Neuronal stem cell (in vitro differentiated cells): Measurements from ENCODE around the gene OGFOD3.
A peak's percentile ranks its signal among the peaks of the same experiment; 100 is the strongest.

Source experiments
- DNase-seq: peaks from one replicate; pipeline ENCODE4 v3.0.0-alpha.2; 2013; ENCODE audit warnings: low spot score
- H2AFZ ChIP-seq: one replicate; pipeline ENCODE4 v1.6.1; 2013; ENCODE audit warnings: mild to moderate bottlenecking, low read length, inconsistent platforms
- H2AK5ac ChIP-seq: 2 replicates; pipeline ENCODE4 v1.6.1; 2013; ENCODE audit warnings: low read depth, mild to moderate bottlenecking, inconsistent platforms, low read length, moderate library complexity, mixed read lengths
- H2BK120ac ChIP-seq: 2 replicates; pipeline ENCODE4 v1.6.1; 2013; ENCODE audit warnings: low read depth, mild to moderate bottlenecking, inconsistent platforms, low read length, moderate library complexity, mixed read lengths
- H2BK12ac ChIP-seq: one replicate; pipeline ENCODE4 v1.6.1; 2013; ENCODE audit warnings: low read length, inconsistent platforms
- H2BK15ac ChIP-seq: 2 replicates; pipeline ENCODE4 v1.6.1; 2013; ENCODE audit warnings: mild to moderate bottlenecking, low read length, inconsistent platforms, mixed read lengths
- H2BK5ac ChIP-seq: one replicate; pipeline ENCODE4 v1.6.1; 2013; ENCODE audit warnings: inconsistent platforms, mild to moderate bottlenecking, low read length, moderate library complexity
- H3K14ac ChIP-seq: one replicate; pipeline ENCODE4 v1.6.1; 2013; ENCODE audit warnings: low read length, inconsistent platforms
- H3K18ac ChIP-seq: 2 replicates; pipeline ENCODE4 v1.6.1; 2013; ENCODE audit warnings: low read length, inconsistent platforms
- H3K23ac ChIP-seq: 2 replicates; pipeline ENCODE4 v1.6.1; 2013; ENCODE audit warnings: low read depth, mild to moderate bottlenecking, mixed read lengths, low read length, inconsistent platforms; ENCODE audit not compliant: poor library complexity
- H3K27ac ChIP-seq: replicated peaks from 3 replicates; pipeline ENCODE4 v1.5.1; 2013; ENCODE audit warnings: low read length, inconsistent platforms
- H3K27me3 ChIP-seq, 3 experiments: 2 replicates each; pipeline ENCODE4 v1.6.1; 2013; ENCODE audit warnings: low read length in 3 of 3, mild to moderate bottlenecking in 2 of 3, inconsistent platforms in 1 of 3, low read depth in 1 of 3, mixed read lengths in 1 of 3, moderate library complexity in 1 of 3; ENCODE audit not compliant: control insufficient read depth in 3 of 3, insufficient read depth in 3 of 3
- H3K36me3 ChIP-seq, 2 donors: replicated peaks in 1 of 2; 2 replicates each; pipeline ENCODE4 v1.6.1; 2013; ENCODE audit warnings: low read length in 2 of 2; ENCODE audit not compliant: control insufficient read depth in 2 of 2, insufficient read depth in 2 of 2
- H3K4ac ChIP-seq: 2 replicates; pipeline ENCODE4 v1.6.1; 2013; ENCODE audit warnings: inconsistent platforms, mild to moderate bottlenecking, low read length, moderate library complexity
- H3K4me1 ChIP-seq, 2 donors: 1 replicate in 1 of 2; 2 replicates in 1 of 2; pipeline ENCODE4 v1.6.1; 2013; ENCODE audit warnings: low read length in 2 of 2, low read depth in 1 of 2; ENCODE audit not compliant: control insufficient read depth in 2 of 2, insufficient read depth in 1 of 2
- H3K4me2 ChIP-seq: one replicate; pipeline ENCODE4 v1.6.1; 2013; ENCODE audit warnings: mild to moderate bottlenecking, low read length, inconsistent platforms; ENCODE audit not compliant: insufficient read depth, poor library complexity, severe bottlenecking
- H3K4me3 ChIP-seq, 2 donors: 2 replicates each; pipeline ENCODE4 v1.5.1; 2013; ENCODE audit warnings: low read length in 2 of 2, mild to moderate bottlenecking in 2 of 2, inconsistent platforms in 1 of 2, moderate library complexity in 1 of 2
- H3K79me1 ChIP-seq: one replicate; pipeline ENCODE4 v1.6.1; 2013; ENCODE audit warnings: low read depth, mild to moderate bottlenecking, inconsistent platforms, low read length, moderate library complexity
- H3K9ac ChIP-seq: one replicate; pipeline ENCODE4 v1.6.1; 2013; ENCODE audit warnings: mild to moderate bottlenecking, low read depth, low read length, inconsistent platforms; ENCODE audit not compliant: poor library complexity
- H3K9me3 ChIP-seq, 2 donors: replicated peaks in 1 of 2; 2 replicates each; pipeline versions ENCODE3 to v1.6.1; 2013; ENCODE audit warnings: low read length in 2 of 2, mild to moderate bottlenecking in 2 of 2, inconsistent platforms in 1 of 2, low read depth in 1 of 2, mixed read lengths in 1 of 2, moderate library complexity in 1 of 2; ENCODE audit not compliant: control insufficient read depth in 2 of 2, insufficient read depth in 1 of 2
- H4K8ac ChIP-seq: one replicate; pipeline ENCODE4 v1.6.1; 2013; ENCODE audit warnings: low read depth, mild to moderate bottlenecking, inconsistent platforms, low read length, moderate library complexity
- H4K91ac ChIP-seq: one replicate; pipeline ENCODE4 v1.6.1; 2013; ENCODE audit warnings: low read length, low read depth, mild to moderate bottlenecking, inconsistent platforms; ENCODE audit not compliant: poor library complexity
- WGBS, 2 donors: extraction: QIAGEN DNeasy Blood & Tissue Kit; methylation state at CpG; one replicate each; pipeline ENCODE4 v1.1.7; 2013; ENCODE audit warnings: missing lambda C conversion rate in 2 of 2, mixed read lengths in 1 of 2; ENCODE audit not compliant: insufficient read length in 2 of 2, insufficient replicate concordance in 1 of 2; ENCODE audit errors: extremely low coverage in 2 of 2; 5-methylcytosine and 5-hydroxymethylcytosine counted together

OGFOD3 gene

GRCh38 chr17:82344175-82344907, 74.0 kb downstream of the OGFOD3 start:
- Histone ChIP-seq H3K18ac (peak overlapping the region; percentile 98), H3K79me1 (no peaks in the 10 kb centered on the region), H4K91ac (peak overlapping the region; percentile 94), H3K14ac (peak overlapping the region; percentile 100), H3K36me3 (no peaks in the 10 kb centered on the region), H2BK120ac (peak overlapping the region; percentile 99), H3K9ac (peak overlapping the region; percentile 79), H2BK5ac (peak overlapping the region; percentile 96), H3K27me3 (peaks cover 0 to 11% (median 1%) of the 10 kb centered on the region in 3 experiments), H3K4me2 (peak overlapping the region; percentile 14), H2AFZ (peak overlapping the region; percentile 74), H3K4me1 (peaks cover 12 to 19% of the 10 kb centered on the region in 2 donors), H3K9me3 (no peaks in the 10 kb centered on the region), H3K4me3 (no peak overlapping the region), H4K8ac (peak overlapping the region; percentile 100), H2BK15ac (peak overlapping the region; percentile 100), H3K27ac (peak overlapping the region; percentile 42), H3K4ac (peak overlapping the region; percentile 97), H3K23ac (peak overlapping the region; percentile 97), H2AK5ac (peak overlapping the region; percentile 98), H2BK12ac (peak overlapping the region; percentile 100)
- no CpG with 5 or more reads among the region's 24 CpGs for WGBS, 2 donors
- no peak for DNase-seq

GRCh38 chr17:82343560-82343959, 74.8 kb downstream of the OGFOD3 start:
- peaks cover 17 to 24% of the 10 kb centered on the region in 2 donors for H3K4me1 ChIP-seq
- H2BK5ac ChIP-seq: no peak overlapping the region
- no peak overlapping the region for H3K23ac ChIP-seq
- no peak overlapping the region for H2BK120ac ChIP-seq
- no peak overlapping the region for H3K14ac ChIP-seq
- H3K4me3 ChIP-seq: no peak overlapping the region
- H3K27ac ChIP-seq: no peak overlapping the region
- no peak overlapping the region for H3K4ac ChIP-seq
- H2AK5ac ChIP-seq: peak overlapping the region; percentile 63
- H3K18ac ChIP-seq: no peak overlapping the region
- no peak overlapping the region for H4K91ac ChIP-seq
- H2AFZ ChIP-seq: no peak overlapping the region
- no peak overlapping the region for H2BK15ac ChIP-seq
- H3K9me3 ChIP-seq: no peaks in the 10 kb centered on the region
- no peak overlapping the region for H2BK12ac ChIP-seq
- no peak for DNase-seq
- no peak overlapping the region for H4K8ac ChIP-seq
- no peak overlapping the region for H3K4me2 ChIP-seq
- no peak overlapping the region for H3K9ac ChIP-seq
- WGBS, 2 donors: no CpG with 5 or more reads among the region's 5 CpGs
- no peaks in the 10 kb centered on the region for H3K36me3 ChIP-seq
- peaks cover 0 to 5% (median 1%) of the 10 kb centered on the region in 3 experiments for H3K27me3 ChIP-seq
- H3K79me1 ChIP-seq: no peaks in the 10 kb centered on the region

- H3K14ac ChIP-seq: no peak overlapping the region
- DNase-seq: no peak
- peaks cover 18 to 24% of the 10 kb centered on the region in 2 donors for H3K4me1 ChIP-seq
Observed at GRCh38 chr17:82342361-82343079, 75.9 kb downstream of the OGFOD3 start.

More at GRCh38 chr17:82342361-82343079, 75.9 kb downstream of the OGFOD3 start:
- Histone ChIP-seq H3K18ac (no peak overlapping the region), H4K8ac (no peak overlapping the region), H3K4me2 (no peak overlapping the region), H3K79me1 (no peaks in the 10 kb centered on the region), H3K4me3 (no peak overlapping the region), H3K9ac (no peak overlapping the region), H3K4ac (no peak overlapping the region), H3K36me3 (no peaks in the 10 kb centered on the region), H3K9me3 (no peaks in the 10 kb centered on the region), H2BK120ac (peak overlapping the region; percentile 55), H2BK5ac (no peak overlapping the region), H2AFZ (no peak overlapping the region), H2BK12ac (no peak overlapping the region), H2AK5ac (peak overlapping the region; percentile 95), H3K27me3 (peaks cover 0 to 1% (median 0%) of the 10 kb centered on the region in 3 experiments), H3K23ac (no peak overlapping the region), H4K91ac (no peak overlapping the region), H2BK15ac (no peak overlapping the region), H3K27ac (no peak overlapping the region)
- no CpG with 5 or more reads among the region's 28 CpGs for WGBS, 2 donors
